GM23338 (cell line): Measurements from ENCODE around the gene REEP3. TPM values are rescaled to one million over a fixed set of nuclear protein-coding genes. Genes with fewer than 3 reads are reported as not detected.

Experiments
- ATAC-seq: fragments of 200-7000 bp; cut with Tn5 transposase; 3 replicates; pipeline ENCODE4 v1.9.1; 2020
- DNase-seq: peaks from one replicate; pipeline ENCODE4 v3.0.0-alpha.2; 2015; ENCODE audit warnings: low spot score
- H2AFZ ChIP-seq: fragments of 200-600 bp; sonication (generic); 2 replicates; pipeline ENCODE4 v1.8.0; 2016; ENCODE audit warnings: antibody characterized with exemption, mild to moderate bottlenecking, moderate library complexity
- H3F3A ChIP-seq: fragments of 200-600 bp; sonication (generic); replicated peaks from 2 replicates; pipeline ENCODE4 v1.8.0; 2017; ENCODE audit warnings: antibody characterized with exemption, mixed run types, low read depth
- H3K27ac ChIP-seq: fragments of 200-600 bp; sonication (generic); 2 replicates; pipeline ENCODE4 v1.6.1; 2016; ENCODE audit warnings: low read depth
- H3K27me3 ChIP-seq: fragments of 200-600 bp; sonication (generic); 2 replicates; pipeline ENCODE4 v1.8.0; 2016; ENCODE audit warnings: mild to moderate bottlenecking, mixed run types, moderate library complexity; ENCODE audit not compliant: insufficient read depth
- H3K36me3 ChIP-seq: fragments of 200-600 bp; sonication (generic); 2 replicates; pipeline ENCODE4 v1.8.0; 2016; ENCODE audit warnings: mild to moderate bottlenecking; ENCODE audit not compliant: insufficient read depth
- H3K4me1 ChIP-seq: fragments of 200-600 bp; sonication (generic); 2 replicates; pipeline ENCODE4 v1.8.0; 2016; ENCODE audit warnings: mild to moderate bottlenecking, moderate library complexity; ENCODE audit not compliant: insufficient read depth
- H3K4me2 ChIP-seq: fragments of 200-600 bp; sonication (generic); 2 replicates; pipeline ENCODE4 v1.7.1; 2017; ENCODE audit warnings: mixed run types
- H3K4me3 ChIP-seq: fragments of 200-600 bp; sonication (generic); 2 replicates; pipeline ENCODE4 v1.6.1; 2016; ENCODE audit warnings: mixed run types
- H3K79me2 ChIP-seq: fragments of 200-600 bp; sonication (generic); replicated peaks from 2 replicates; pipeline ENCODE4 v1.8.0; 2017; ENCODE audit warnings: mild to moderate bottlenecking; ENCODE audit not compliant: insufficient read depth
- H3K9me2 ChIP-seq: fragments of 200-600 bp; sonication (generic); 2 replicates; pipeline ENCODE4 v1.8.0; 2017; ENCODE audit not compliant: insufficient read depth
- H4K20me1 ChIP-seq: fragments of 200-600 bp; sonication (generic); replicated peaks from 2 replicates; pipeline ENCODE4 v1.8.0; 2017; ENCODE audit warnings: mild to moderate bottlenecking; ENCODE audit not compliant: insufficient read depth
- H3K27ac Mint-ChIP-seq: 2 replicates; pipeline ENCODE4 v1.8.0; 2020; ENCODE audit warnings: inconsistent platforms, mild to moderate bottlenecking, moderate library complexity, mixed read lengths
- H3K27me3 Mint-ChIP-seq: 3 replicates; pipeline ENCODE4 v1.8.0; 2022; ENCODE audit warnings: low read depth, mild to moderate bottlenecking, moderate library complexity, mixed read lengths, inconsistent platforms; ENCODE audit not compliant: insufficient read depth, poor library complexity
- H3K36me3 Mint-ChIP-seq: 3 replicates; pipeline ENCODE4 v1.8.0; 2021; ENCODE audit warnings: low read depth, mild to moderate bottlenecking, inconsistent platforms, moderate library complexity, mixed read lengths
- H3K4me1 Mint-ChIP-seq: 3 replicates; pipeline ENCODE4 v1.8.0; 2020; ENCODE audit warnings: mild to moderate bottlenecking, inconsistent platforms, mixed read lengths
- H3K4me3 Mint-ChIP-seq: 3 replicates; pipeline ENCODE4 v1.8.0; 2021; ENCODE audit warnings: moderate library complexity, mild to moderate bottlenecking, inconsistent platforms, mixed read lengths
- H3K9me3 Mint-ChIP-seq: 3 replicates; pipeline ENCODE4 v1.8.0; 2020; ENCODE audit warnings: moderate library complexity, mild to moderate bottlenecking, inconsistent platforms, mixed read lengths
- EZH2 ChIP-seq: fragments of 200-600 bp; sonication (generic); IDR thresholded peaks from one replicate; pipeline ENCODE4 v1.8.0; 2017; ENCODE audit warnings: antibody characterized with exemption, mild to moderate bottlenecking, low read depth; ENCODE audit not compliant: unreplicated experiment
- EZH2phosphoT487 ChIP-seq: fragments of 200-600 bp; sonication (generic); IDR thresholded peaks from one replicate; pipeline ENCODE4 v1.8.1; 2018; ENCODE audit warnings: antibody characterized with exemption; ENCODE audit not compliant: unreplicated experiment
- NANOG ChIP-seq: IDR thresholded peaks from 2 replicates; pipeline ENCODE4 v1.6.1; 2016; ENCODE audit warnings: antibody characterized with exemption, borderline replicate concordance
- POLR2AphosphoS5 ChIP-seq: IDR thresholded peaks from 2 replicates; pipeline ENCODE4 v1.6.1; 2016; ENCODE audit warnings: antibody characterized with exemption, low read depth
- STAT1 ChIP-seq: IDR thresholded peaks from one replicate; pipeline ENCODE4 v1.6.1; 2016; ENCODE audit warnings: antibody characterized with exemption; ENCODE audit not compliant: unreplicated experiment
- ZNF331 ChIP-seq: fragments of 250-450 bp; sonication (Bioruptor Pico); IDR thresholded peaks from 2 replicates; pipeline ENCODE4 v1.5.0; 2020; ENCODE audit warnings: low read depth, mild to moderate bottlenecking, moderate library complexity
- polyA plus RNA-seq: library from polyadenylated mRNA; unstranded; fragments of >200 nt; fragmentation: Nextera tagmentation; extraction: Ambion mirVana; gene quantifications from 2 replicates; pipeline ENCODE4 v1.2.1, GENCODE V29; 2016
- total RNA-seq: library from RNA; depleted of rRNA; stranded (reverse); fragments of >200 nt; shearing (Covaris generic); gene quantifications from 2 replicates; pipeline ENCODE4 v1.2.3, GENCODE V29; 2014
- TF ChIP-seq, protein P1 (sequence below): IDR thresholded peaks from one replicate; pipeline ENCODE4 v1.6.1; 2018; ENCODE audit warnings: antibody characterized with exemption; ENCODE audit not compliant: unreplicated experiment
- TF ChIP-seq, protein P2 (sequence below): fragments of 250-450 bp; sonication (Bioruptor Pico); IDR thresholded peaks from 2 replicates; pipeline ENCODE4 v1.5.0; 2020; ENCODE audit warnings: mild to moderate bottlenecking, moderate library complexity
- TF ChIP-seq, protein P3 (sequence below): IDR thresholded peaks from 2 replicates; pipeline ENCODE4 v1.6.1; 2016; ENCODE audit warnings: antibody characterized with exemption

Gene REEP3
- total and polyA plus RNA-seq, 2 experiments from 2014 or later: 29.5 to 48.7 TPM

DNA sequence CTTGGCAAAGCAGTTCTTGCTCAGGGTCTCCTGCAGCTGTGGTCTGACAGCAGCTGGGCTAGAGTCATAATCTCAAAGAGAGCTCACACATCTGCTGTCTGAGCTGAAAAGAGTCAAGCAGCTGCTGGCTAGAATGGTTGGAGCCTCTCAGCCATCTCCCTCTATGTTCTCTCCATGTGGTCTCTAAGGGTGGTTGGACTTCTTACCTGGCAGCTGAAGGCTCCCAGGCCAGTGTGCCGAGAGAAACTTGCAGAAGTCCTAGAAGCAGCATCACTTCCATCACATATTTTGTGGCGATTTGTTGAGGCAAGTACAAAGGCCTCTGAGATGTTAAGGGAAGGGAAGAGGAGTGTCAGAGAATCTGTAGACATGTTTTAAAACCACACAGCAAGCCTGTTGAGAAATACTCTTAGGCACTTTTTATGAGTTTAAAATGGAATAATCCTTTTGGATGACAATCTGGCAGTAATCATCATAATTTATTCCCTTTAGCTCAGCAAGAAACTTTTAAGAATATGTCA, 93.2 kb downstream of the REEP3 start:
- Histone ChIP-seq H3K4me2 (no peak overlapping the region), H2AFZ (no peak overlapping the region), H4K20me1 (no peaks in the 10 kb centered on the region; the same call in 1 of the 2 replicates), H3K36me3 (no peaks in the 10 kb centered on the region; the same call in 1 of the 2 replicates), H3K27me3 (no peaks in the 10 kb centered on the region), H3F3A (no peaks in the 10 kb centered on the region), H3K4me3 (no peak overlapping the region), H3K27ac (no peak overlapping the region), H3K9me2 (no peaks in the 10 kb centered on the region), H3K79me2 (no peaks in the 10 kb centered on the region), H3K4me1 (peaks cover 9% of the 10 kb centered on the region; the same call in 1 of the 2 replicates)
- DNase-seq: no peak
- no peak for TF ChIP-seq POLR2AphosphoS5
- TF ChIP-seq ZNF331: no peak
- no peak for TF ChIP-seq STAT1
- no peak for TF ChIP-seq NANOG
- TF ChIP-seq, protein P1, sequence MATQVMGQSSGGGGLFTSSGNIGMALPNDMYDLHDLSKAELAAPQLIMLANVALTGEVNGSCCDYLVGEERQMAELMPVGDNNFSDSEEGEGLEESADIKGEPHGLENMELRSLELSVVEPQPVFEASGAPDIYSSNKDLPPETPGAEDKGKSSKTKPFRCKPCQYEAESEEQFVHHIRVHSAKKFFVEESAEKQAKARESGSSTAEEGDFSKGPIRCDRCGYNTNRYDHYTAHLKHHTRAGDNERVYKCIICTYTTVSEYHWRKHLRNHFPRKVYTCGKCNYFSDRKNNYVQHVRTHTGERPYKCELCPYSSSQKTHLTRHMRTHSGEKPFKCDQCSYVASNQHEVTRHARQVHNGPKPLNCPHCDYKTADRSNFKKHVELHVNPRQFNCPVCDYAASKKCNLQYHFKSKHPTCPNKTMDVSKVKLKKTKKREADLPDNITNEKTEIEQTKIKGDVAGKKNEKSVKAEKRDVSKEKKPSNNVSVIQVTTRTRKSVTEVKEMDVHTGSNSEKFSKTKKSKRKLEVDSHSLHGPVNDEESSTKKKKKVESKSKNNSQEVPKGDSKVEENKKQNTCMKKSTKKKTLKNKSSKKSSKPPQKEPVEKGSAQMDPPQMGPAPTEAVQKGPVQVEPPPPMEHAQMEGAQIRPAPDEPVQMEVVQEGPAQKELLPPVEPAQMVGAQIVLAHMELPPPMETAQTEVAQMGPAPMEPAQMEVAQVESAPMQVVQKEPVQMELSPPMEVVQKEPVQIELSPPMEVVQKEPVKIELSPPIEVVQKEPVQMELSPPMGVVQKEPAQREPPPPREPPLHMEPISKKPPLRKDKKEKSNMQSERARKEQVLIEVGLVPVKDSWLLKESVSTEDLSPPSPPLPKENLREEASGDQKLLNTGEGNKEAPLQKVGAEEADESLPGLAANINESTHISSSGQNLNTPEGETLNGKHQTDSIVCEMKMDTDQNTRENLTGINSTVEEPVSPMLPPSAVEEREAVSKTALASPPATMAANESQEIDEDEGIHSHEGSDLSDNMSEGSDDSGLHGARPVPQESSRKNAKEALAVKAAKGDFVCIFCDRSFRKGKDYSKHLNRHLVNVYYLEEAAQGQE: no peak
- TF ChIP-seq, protein P2, sequence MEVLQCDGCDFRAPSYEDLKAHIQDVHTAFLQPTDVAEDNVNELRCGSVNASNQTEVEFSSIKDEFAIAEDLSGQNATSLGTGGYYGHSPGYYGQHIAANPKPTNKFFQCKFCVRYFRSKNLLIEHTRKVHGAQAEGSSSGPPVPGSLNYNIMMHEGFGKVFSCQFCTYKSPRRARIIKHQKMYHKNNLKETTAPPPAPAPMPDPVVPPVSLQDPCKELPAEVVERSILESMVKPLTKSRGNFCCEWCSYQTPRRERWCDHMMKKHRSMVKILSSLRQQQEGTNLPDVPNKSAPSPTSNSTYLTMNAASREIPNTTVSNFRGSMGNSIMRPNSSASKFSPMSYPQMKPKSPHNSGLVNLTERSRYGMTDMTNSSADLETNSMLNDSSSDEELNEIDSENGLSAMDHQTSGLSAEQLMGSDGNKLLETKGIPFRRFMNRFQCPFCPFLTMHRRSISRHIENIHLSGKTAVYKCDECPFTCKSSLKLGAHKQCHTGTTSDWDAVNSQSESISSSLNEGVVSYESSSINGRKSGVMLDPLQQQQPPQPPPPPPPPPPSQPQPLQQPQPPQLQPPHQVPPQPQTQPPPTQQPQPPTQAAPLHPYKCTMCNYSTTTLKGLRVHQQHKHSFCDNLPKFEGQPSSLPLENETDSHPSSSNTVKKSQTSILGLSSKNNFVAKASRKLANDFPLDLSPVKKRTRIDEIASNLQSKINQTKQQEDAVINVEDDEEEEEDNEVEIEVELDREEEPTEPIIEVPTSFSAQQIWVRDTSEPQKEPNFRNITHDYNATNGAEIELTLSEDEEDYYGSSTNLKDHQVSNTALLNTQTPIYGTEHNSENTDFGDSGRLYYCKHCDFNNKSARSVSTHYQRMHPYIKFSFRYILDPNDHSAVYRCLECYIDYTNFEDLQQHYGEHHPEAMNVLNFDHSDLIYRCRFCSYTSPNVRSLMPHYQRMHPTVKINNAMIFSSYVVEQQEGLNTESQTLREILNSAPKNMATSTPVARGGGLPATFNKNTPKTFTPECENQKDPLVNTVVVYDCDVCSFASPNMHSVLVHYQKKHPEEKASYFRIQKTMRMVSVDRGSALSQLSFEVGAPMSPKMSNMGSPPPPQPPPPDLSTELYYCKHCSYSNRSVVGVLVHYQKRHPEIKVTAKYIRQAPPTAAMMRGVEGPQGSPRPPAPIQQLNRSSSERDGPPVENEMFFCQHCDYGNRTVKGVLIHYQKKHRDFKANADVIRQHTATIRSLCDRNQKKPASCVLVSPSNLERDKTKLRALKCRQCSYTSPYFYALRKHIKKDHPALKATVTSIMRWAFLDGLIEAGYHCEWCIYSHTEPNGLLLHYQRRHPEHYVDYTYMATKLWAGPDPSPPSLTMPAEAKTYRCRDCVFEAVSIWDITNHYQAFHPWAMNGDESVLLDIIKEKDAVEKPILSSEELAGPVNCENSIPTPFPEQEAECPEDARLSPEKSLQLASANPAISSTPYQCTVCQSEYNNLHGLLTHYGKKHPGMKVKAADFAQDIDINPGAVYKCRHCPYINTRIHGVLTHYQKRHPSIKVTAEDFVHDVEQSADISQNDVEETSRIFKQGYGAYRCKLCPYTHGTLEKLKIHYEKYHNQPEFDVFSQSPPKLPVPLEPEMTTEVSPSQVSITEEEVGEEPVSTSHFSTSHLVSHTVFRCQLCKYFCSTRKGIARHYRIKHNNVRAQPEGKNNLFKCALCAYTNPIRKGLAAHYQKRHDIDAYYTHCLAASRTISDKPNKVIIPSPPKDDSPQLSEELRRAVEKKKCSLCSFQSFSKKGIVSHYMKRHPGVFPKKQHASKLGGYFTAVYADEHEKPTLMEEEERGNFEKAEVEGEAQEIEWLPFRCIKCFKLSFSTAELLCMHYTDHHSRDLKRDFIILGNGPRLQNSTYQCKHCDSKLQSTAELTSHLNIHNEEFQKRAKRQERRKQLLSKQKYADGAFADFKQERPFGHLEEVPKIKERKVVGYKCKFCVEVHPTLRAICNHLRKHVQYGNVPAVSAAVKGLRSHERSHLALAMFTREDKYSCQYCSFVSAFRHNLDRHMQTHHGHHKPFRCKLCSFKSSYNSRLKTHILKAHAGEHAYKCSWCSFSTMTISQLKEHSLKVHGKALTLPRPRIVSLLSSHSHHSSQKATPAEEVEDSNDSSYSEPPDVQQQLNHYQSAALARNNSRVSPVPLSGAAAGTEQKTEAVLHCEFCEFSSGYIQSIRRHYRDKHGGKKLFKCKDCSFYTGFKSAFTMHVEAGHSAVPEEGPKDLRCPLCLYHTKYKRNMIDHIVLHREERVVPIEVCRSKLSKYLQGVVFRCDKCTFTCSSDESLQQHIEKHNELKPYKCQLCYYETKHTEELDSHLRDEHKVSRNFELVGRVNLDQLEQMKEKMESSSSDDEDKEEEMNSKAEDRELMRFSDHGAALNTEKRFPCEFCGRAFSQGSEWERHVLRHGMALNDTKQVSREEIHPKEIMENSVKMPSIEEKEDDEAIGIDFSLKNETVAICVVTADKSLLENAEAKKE (CRISPR knock-in tag): no peak
- no peak for TF ChIP-seq EZH2
- no peak for TF ChIP-seq EZH2phosphoT487
- TF ChIP-seq, protein P3, sequence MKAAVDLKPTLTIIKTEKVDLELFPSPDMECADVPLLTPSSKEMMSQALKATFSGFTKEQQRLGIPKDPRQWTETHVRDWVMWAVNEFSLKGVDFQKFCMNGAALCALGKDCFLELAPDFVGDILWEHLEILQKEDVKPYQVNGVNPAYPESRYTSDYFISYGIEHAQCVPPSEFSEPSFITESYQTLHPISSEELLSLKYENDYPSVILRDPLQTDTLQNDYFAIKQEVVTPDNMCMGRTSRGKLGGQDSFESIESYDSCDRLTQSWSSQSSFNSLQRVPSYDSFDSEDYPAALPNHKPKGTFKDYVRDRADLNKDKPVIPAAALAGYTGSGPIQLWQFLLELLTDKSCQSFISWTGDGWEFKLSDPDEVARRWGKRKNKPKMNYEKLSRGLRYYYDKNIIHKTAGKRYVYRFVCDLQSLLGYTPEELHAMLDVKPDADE: no peak
- Mint-ChIP-seq H3K9me3 (no peaks in the 10 kb centered on the region), H3K4me3 (no peak overlapping the region), H3K27me3 (peaks cover 5% of the 10 kb centered on the region), H3K4me1 (peaks cover 6% of the 10 kb centered on the region), H3K36me3 (peaks cover 6% of the 10 kb centered on the region; the same call in 1 of the 3 replicates), H3K27ac (no peak overlapping the region)
- no peak for ATAC-seq
